Measurements from ENCODE around the gene CHST12. TPM values are rescaled to one million over a fixed set of nuclear protein-coding genes. Genes with fewer than 3 reads are reported as not detected.

The CHST12 gene
- total and polyA plus RNA-seq, 2 of the 4 experiments (the other 2 are of a cell fraction), result 3.8 to 27.0 TPM

DNA sequence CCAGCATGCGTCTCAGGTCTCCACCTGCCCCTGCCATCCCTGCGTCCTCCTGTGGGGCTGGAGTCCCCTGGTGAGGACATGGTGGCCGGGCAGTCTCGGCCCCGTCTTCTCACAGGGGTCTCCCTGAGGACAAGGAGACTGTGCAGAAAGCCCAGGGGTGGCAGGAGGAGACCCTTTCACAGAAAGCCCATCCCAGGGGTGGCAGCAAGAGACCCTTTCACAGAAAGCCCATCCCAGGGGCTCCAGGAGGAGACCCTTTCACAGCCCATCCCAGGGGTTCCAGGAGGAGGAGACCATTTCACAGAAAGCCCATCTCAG is 14.8 kb upstream of the CHST12 start:
- intact Hi-C loops (cut with micrococcal nuclease), result no loop called here
- H4K20me1 ChIP-seq (ENCODE audit: insufficient read depth, low read length), result no peaks in the 10 kb centered on the region; the same call in 1 of the 2 replicates
- H2AK9ac ChIP-seq (replicated peaks; ENCODE audit: low read depth, low read length, poor library complexity), result no peak overlapping the region
- no peak overlapping the region for H3K4me2 ChIP-seq (ENCODE audit: low read depth, low read length)
- no peak overlapping the region for H2AFZ ChIP-seq (replicated peaks; ENCODE audit: low read length, poor library complexity)
- peaks cover 2% of the 10 kb centered on the region; the same call in 1 of the 2 replicates for H3K36me3 ChIP-seq (ENCODE audit: control insufficient read depth, insufficient read depth, low read length)
- no peak overlapping the region for H3K18ac ChIP-seq (ENCODE audit: low read depth, low read length)
- ATAC-seq (ENCODE audit: low read depth) (no peak), DNase-seq (no peak)
- no peak overlapping the region for H2BK120ac ChIP-seq (ENCODE audit: low read depth, low read length)
- no peaks in the 10 kb centered on the region for H3K4me1 ChIP-seq (ENCODE audit: control insufficient read depth, insufficient read depth, low read length)
- no peaks in the 10 kb centered on the region for H3K79me1 ChIP-seq (ENCODE audit: low read depth in 1 of 2, low read length in 2 of 2)
- H3K9me3 ChIP-seq (ENCODE audit: control insufficient read depth, insufficient read depth, low read length), result no peaks in the 10 kb centered on the region
- H4K8ac ChIP-seq (ENCODE audit: low read depth in 2 of 2, low read length in 2 of 2), result no peak overlapping the region
- POLR2A ChIA-PET (ENCODE audit: unreplicated experiment), result no interaction called here
- H2AK5ac ChIP-seq (ENCODE audit: low read depth, low read length), result no peak overlapping the region
- H3K9me1 ChIP-seq (ENCODE audit: insufficient read depth, low read length), result no peaks in the 10 kb centered on the region
- H3K9ac ChIP-seq (ENCODE audit: low read depth, low read length), result no peak overlapping the region
- in situ Hi-C loops (cut with MboI; ENCODE audit: low sequenced_read_pairs), result no loop called here
- H3K14ac ChIP-seq (replicated peaks; ENCODE audit: low read depth, low read length), result no peak overlapping the region
- H4K5ac ChIP-seq (ENCODE audit: low read depth, low read length), result no peak overlapping the region
- no peak overlapping the region for H3K4ac ChIP-seq (ENCODE audit: low read depth, low read length)
- H2BK20ac ChIP-seq (ENCODE audit: low read depth, low read length), result no peak overlapping the region
- H4K91ac ChIP-seq (ENCODE audit: insufficient read depth, low read depth, low read length), result no peak overlapping the region
- dilution Hi-C loops (cut with HindIII; ENCODE audit: low sequenced_read_pairs, unreplicated experiment), result no loop called here
- TF ChIP-seq BHLHE40 (IDR thresholded peaks at IDR 0.05; ENCODE audit: low read depth, low read length), result no peak
- TF ChIP-seq POLR2A (IDR thresholded peaks at IDR 0.05; ENCODE audit: low read depth, low read length), result no peak
- TF ChIP-seq MXI1 (IDR thresholded peaks at IDR 0.05; ENCODE audit: borderline replicate concordance, low read depth, low read length), result no peak
- no peak for TF ChIP-seq CTCF (conservative IDR thresholded peaks at IDR 0.05; ENCODE audit: low read depth, low read length)
- TF ChIP-seq, protein P1, sequence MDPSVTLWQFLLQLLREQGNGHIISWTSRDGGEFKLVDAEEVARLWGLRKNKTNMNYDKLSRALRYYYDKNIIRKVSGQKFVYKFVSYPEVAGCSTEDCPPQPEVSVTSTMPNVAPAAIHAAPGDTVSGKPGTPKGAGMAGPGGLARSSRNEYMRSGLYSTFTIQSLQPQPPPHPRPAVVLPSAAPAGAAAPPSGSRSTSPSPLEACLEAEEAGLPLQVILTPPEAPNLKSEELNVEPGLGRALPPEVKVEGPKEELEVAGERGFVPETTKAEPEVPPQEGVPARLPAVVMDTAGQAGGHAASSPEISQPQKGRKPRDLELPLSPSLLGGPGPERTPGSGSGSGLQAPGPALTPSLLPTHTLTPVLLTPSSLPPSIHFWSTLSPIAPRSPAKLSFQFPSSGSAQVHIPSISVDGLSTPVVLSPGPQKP (IDR thresholded peaks at IDR 0.05; ENCODE audit: borderline replicate concordance, low read depth, low read length), result no peak
- TF ChIP-seq SMC3 (IDR thresholded peaks at IDR 0.05; ENCODE audit: low read depth, low read length), result no peak
- no peak for TF ChIP-seq CEBPB (IDR thresholded peaks at IDR 0.05; ENCODE audit: low read depth, low read length)
- no peak for TF ChIP-seq NFE2L2 (IDR thresholded peaks at IDR 0.05; ENCODE audit: low read depth, low read length)
- TF ChIP-seq MAFK (IDR thresholded peaks at IDR 0.05; ENCODE audit: low read depth, low read length), result no peak
- TF ChIP-seq RFX5 (IDR thresholded peaks at IDR 0.05; ENCODE audit: low read depth, low read length), result no peak
- H3K27ac ChIP-seq (ENCODE audit: insufficient read depth, low read length), result no peak overlapping the region
- no peak overlapping the region for H3K4me3 ChIP-seq (ENCODE audit: insufficient read depth, low read depth, low read length)
- no peaks in the 10 kb centered on the region for H3K27me3 ChIP-seq (ENCODE audit: control insufficient read depth, insufficient read depth, low read length)
- no peak overlapping the region for H3K23ac ChIP-seq (ENCODE audit: low read depth, low read length)
- no TSS peak for BruUV-seq (replicated peaks)
- CTCF ChIA-PET, result no interaction called here
- 100% methylated on average over 1 of the region's 5 CpGs; no CpG with 5 or more reads in 1 of the 2 experiments for WGBS, 2 experiments (ENCODE audit: extremely low coverage in 2 of 2, insufficient read length in 1 of 2)
- H2BK5ac ChIP-seq (ENCODE audit: low read depth, low read length, poor library complexity, severe bottlenecking), result no peak overlapping the region
- no peak overlapping the region for H2BK15ac ChIP-seq (ENCODE audit: low read depth, low read length)
- H3K56ac ChIP-seq (ENCODE audit: extremely low read depth, insufficient read depth, low read length), result no peak overlapping the region

All from IMR-90 (cell line).